Stimulated activated CD8-positive, alpha-beta memory T cell treated with anti-CD3 and anti-CD28 coated beads, Interleukin-4, amount 100 ng/mL, for 48 hours (primary cell): ENCODE data around the gene NAALADL2.
"Not testable (repeated sequence)": the region's sequence is repeated elsewhere in the genome, so short reads cannot be mapped to it uniquely, and the experiment has no call there.

Experiments used
- DNase-seq: peaks from one replicate; pipeline ENCODE4 v3.0.0-alpha.2; 2020

Gene NAALADL2

GRCh38 chr3:175728566-175728965 is 869.4 kb downstream of the NAALADL2 start:
- DNase-seq: no peak

- no peak for DNase-seq
Observed at GRCh38 chr3:175729466-175729865, 870.3 kb downstream of the NAALADL2 start.

GRCh38 chr3:175731543-175731942 is 872.4 kb downstream of the NAALADL2 start:
- no peak for DNase-seq

GRCh38 chr3:175732017-175732416 is 872.9 kb downstream of the NAALADL2 start:
- no peak for DNase-seq

GRCh38 chr3:175735866-175736265 is 876.7 kb downstream of the NAALADL2 start:
- DNase-seq: no peak

GRCh38 chr3:175737646-175738572 is 878.8 kb downstream of the NAALADL2 start:
- no peak for DNase-seq

GRCh38 chr3:175741951-175742350 is 882.8 kb downstream of the NAALADL2 start:
- no peak for DNase-seq

- no peak for DNase-seq
Observed at GRCh38 chr3:175743733-175744400, 884.7 kb downstream of the NAALADL2 start.

GRCh38 chr3:175746308-175746707 is 887.2 kb downstream of the NAALADL2 start:
- DNase-seq: no peak

GRCh38 chr3:175748087-175748730 is 889.1 kb downstream of the NAALADL2 start:
- no peak for DNase-seq

- no peak for DNase-seq
Observed at GRCh38 chr3:175749981-175750380, 890.8 kb downstream of the NAALADL2 start.

- no peak for DNase-seq
Observed at GRCh38 chr3:175751089-175751488, 892.0 kb downstream of the NAALADL2 start.

- DNase-seq: no peak
Observed at GRCh38 chr3:175763948-175764347, 904.8 kb downstream of the NAALADL2 start.

- DNase-seq: no peak
Observed at GRCh38 chr3:175764722-175765121, 905.6 kb downstream of the NAALADL2 start.

- no peak for DNase-seq
Observed at GRCh38 chr3:175770426-175770825, 911.3 kb downstream of the NAALADL2 start.

- no peak for DNase-seq
Observed at GRCh38 chr3:175777495-175777894, 918.4 kb downstream of the NAALADL2 start.

- DNase-seq: no peak
Observed at GRCh38 chr3:175777965-175778364, 918.8 kb downstream of the NAALADL2 start.

- DNase-seq: no peak
Observed at GRCh38 chr3:175778994-175779393, 919.9 kb downstream of the NAALADL2 start.

- not testable (repeated sequence) for DNase-seq
Observed at GRCh38 chr3:175787109-175787508, 928.0 kb downstream of the NAALADL2 start.

GRCh38 chr3:175792245-175792644 is 933.1 kb downstream of the NAALADL2 start:
- DNase-seq: no peak

GRCh38 chr3:175798326-175798725 is 939.2 kb downstream of the NAALADL2 start:
- no peak for DNase-seq

GRCh38 chr3:175805825-175806224 is 946.7 kb downstream of the NAALADL2 start:
- no peak for DNase-seq

- DNase-seq: no peak
Observed at GRCh38 chr3:175807175-175807574, 948.0 kb downstream of the NAALADL2 start.
